CD4-positive, alpha-beta T cell treated with Interleukin-17A for 1 hour (primary cell): Measurements from ENCODE around the gene CMPK1.
"Not testable (repeated sequence)": the region's sequence is repeated elsewhere in the genome, so short reads cannot be mapped to it uniquely, and the experiment has no call there.

Experiments
- DNase-seq: peaks from one replicate; pipeline ENCODE4 v3.0.0-alpha.2; 2020

The CMPK1 gene

DNA sequence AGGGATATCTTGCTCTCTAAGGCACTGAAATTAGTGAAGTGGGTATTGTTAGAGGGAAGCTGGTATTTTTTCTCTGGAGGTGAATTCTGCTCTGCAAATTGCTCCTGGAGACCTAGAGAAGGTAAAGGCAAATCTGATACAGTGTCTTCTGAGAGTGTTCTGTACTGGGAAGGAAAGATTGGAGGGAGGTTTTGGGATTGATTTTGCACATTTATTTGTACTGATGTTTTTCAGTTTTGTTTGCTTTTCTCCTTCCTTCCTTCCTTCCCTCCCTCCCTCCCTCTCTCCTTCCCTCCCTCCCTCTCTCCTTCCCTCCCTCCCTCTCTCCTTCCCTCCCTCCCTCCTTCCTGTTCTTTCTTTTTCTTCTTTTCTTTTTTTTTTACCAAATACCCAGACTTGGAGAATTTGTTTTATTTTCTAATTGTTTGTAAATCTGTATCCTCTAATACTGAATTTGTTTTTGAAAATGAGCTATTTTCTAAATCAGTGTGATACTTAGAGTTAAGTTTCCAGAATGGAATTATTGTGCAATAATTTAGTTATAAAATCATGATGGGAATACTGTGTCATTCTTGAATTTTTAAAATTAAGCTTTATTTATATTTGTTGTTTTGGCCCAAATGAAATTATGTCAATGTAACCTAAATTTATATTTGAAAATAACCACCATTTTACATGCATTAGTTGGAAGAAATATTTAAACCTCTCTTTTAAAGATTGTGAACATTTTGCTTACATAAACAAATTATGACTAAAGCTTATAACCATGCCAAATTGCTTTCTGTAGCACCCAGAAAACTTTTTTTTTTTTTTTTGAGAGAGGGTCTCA is 4.9 kb downstream of the CMPK1 start:
- DNase-seq = no peak

DNA sequence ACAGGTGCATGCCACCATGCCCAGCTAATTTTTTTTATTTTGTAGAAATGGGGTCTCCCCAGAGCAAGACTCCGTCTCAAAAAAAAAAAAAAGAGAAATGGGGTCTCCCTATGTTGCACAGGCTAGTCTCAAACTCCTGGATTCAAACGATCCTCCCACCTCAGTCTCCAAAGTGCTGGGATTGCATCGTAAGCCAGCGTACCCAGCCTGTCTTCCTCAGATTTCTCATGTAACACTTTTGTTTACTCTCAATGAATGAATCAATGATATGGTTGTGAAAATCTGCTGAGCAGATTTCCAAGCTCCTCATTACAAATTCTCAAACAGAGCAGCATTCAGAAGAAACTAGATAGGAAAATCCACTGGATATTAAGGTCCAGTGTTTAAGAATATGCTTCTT is 6.6 kb downstream of the CMPK1 start:
- DNase-seq = no peak

DNA sequence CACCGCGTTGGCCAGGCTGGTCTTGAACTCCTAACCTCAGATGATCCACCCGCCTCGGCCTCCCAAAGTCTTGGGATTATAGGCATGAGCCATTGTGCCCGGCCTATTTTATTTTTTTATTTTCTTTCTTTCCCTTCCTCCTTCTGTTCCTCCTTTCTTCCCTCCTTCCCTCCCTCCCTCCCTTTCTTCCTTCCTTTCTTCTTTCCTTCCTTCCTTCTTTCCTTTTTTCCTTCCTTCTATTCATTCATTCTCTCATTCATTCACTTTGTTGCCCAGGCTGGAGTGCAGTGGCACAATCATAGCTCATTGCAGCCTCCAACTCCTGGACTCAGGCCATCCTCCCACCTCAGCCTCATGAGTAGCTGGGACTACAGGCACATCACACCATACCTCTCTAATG is 13.4 kb downstream of the CMPK1 start:
- DNase-seq = not testable (repeated sequence)

DNA sequence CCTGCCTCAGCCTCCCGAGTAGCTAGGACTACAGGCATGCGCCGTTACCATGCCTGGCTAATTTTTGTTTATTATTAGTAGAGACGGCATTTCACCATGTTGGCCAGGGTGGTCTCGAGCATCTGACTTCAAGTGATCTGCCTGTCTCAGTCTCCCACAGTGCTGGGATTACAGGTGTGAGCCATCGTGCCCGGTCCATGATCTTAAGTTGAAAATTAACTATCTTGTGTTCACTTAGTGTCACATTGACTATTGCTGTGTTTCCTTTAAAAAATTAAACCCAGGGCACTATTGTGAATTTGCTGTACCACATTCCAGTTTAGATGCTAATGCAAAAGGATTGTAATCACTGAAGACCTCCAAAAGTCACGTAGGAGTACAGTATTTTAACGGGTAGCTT is 14.1 kb downstream of the CMPK1 start:
- DNase-seq = no peak

DNA sequence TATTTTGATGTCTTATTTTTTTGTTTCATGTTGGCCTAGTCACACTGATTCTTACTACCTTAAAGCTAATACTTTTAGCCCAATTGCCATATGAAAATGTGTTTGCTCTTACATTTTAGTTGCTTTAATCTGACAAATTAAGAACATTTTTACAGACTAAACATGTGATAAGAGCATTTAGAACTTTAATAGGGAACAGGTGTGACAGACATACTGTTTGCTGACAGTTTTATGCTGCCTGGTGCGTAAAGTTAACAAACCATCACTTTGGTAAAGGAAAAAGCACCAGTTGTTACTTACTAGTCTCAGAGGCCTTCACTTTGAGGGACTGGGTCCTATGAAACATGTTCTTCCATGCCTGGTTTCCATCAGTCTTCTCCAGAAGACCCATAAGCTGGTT is 14.7 kb downstream of the CMPK1 start:
- no peak for DNase-seq

DNA sequence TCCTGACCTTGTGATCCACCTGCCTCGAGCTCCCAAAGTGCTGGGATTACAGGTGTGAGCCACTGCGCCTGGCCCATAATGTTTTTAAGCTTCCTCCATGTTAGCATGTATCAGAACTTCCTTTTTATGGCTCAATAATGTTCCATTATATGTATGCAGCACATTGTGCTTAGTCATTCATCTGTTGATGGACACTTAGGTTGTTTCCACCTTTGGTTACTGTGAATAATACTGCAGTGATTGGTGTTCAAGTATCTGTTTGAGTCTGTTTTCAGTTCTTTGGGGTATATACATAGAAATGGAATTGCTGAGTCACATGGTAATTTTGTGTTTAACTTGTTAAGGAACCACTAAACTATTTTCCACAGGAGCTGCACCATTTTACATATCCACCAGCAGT is 17.7 kb downstream of the CMPK1 start:
- no peak for DNase-seq

DNA sequence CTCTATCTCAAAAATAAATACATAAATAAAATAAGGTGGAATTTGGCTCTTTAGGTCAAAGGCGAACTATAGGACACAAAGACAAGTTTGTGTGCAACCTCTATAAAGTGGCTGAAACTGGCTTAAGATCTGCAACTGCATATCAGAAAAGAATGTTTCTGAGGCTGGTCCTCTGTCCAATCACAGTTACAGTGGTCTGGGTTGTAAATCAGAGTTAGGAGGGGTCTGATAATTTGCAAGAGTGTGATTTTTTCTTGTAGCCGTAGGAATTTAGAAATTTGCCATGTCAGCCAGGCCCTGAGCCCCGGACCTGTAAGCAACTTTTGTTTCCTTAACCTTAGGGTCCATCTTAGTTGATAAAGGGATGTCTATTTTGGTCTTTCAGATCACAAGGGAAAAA is 27.8 kb downstream of the CMPK1 start:
- DNase-seq = no peak

DNA sequence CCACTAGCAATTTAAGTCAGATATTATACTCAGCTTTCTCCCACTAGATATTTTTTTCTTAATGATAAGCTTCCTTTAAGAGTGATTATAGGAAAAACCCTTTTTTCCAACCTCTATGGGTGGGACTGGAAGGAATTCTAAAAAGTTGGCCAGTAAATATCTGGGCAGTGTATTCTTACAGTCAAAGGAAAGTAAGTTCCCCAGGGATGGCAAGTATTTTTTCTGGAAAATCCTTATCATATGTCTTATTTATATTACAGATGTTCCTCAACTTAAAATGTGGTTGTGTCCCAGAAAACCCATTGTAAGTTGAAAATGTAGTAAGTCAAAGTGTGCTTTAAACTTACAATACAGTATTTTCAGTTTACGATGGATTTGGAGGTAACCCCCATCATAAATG is 29.2 kb downstream of the CMPK1 start:
- no peak for DNase-seq

DNA sequence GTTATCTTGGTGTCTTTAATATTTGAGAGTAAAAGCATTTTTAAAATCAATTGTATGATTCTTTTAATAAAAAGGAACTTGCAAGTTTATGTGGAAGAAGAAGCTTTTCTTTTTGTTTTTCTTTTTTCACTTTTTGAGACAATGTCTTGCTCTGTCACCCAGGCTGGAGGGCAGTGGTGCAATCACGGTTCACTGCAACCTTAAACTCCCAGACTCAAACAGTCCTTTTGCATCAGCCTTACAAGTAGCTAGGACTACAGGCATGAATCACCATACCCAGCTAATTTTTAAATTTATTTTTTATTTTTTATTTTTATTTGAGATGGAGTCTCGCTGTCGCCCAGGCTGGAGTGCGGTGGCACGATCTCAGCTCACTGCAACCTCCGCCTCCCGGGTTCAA is 34.1 kb downstream of the CMPK1 start:
- no peak for DNase-seq

DNA sequence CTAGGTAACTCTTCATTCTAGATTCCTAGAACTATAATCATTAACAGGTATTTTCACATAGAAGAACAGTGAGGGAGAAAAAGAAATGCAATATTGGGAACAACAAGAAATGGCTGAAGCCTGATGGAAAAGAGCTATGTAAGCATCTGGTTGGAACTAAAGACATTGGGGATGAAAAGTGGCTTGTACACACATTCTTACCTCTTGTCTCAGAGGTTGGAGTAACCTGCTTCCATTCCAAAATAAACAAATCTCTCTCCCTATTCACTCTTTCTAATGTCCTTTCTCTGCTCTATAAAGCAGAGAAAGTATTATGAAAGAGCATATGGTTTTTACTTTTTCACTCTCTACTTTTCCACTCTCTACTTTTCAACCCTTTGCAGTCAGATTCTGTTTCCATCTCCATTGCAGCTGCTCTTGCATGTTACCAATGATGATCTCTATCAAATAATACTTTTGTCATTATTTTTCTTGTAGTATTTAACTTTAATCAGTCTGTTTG is 37.5 kb downstream of the CMPK1 start:
- no peak for DNase-seq

DNA sequence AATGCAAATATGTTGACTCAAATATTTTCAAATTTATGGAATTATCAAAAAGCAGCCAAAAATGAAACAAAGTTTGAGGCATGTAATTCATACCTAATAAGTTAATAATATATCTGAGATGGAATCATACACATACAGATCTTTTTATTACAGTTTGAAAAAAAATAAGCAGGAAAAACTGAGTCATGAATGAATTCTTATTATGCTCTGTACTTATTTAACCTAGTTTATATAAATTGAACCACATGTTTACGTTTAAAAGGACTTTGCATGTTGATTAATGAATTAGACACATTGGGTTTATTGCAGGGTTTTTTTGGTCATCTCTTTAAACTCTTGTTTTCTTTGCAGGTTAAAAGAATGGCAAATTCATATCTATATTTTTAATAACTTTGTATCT is 40.9 kb downstream of the CMPK1 start:
- DNase-seq = no peak

DNA sequence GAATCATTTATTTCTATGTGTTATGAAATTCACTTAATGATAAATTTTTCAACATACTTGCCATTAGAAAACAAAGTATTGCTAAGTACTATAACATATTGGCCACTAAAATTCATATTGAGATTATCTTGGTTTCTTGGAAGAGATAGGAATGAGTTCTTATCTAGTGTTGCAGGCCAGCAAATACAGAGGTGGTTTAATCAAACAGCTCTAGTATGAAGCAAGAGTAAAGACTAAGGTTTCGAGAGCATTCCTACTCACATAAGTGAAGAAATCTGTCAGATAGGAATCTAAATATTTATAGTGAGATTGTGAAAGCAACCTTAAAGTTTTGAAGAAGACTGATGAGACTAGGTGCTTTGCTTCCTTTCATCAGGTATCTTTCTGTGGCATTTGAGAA is 44.6 kb downstream of the CMPK1 start:
- DNase-seq = no peak

DNA sequence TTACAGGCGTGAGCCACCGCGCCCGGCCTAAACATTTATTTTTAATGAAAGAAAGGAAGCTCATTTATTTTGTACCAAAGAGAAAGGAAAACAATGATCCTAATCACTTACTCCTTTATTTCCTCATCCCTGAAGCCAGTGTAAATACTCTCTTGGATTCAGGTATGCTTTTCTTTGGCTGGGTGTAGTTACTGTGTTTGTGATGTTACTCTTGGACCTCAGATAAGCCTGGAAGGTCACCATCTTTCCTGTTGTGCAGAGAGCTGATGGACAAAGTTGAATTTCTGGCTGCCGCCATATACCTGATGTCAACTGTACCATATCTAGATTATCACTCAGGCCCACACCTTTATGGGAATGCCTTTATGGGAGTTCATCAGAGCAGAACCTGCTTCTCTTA is 47.1 kb downstream of the CMPK1 start:
- no peak for DNase-seq

DNA sequence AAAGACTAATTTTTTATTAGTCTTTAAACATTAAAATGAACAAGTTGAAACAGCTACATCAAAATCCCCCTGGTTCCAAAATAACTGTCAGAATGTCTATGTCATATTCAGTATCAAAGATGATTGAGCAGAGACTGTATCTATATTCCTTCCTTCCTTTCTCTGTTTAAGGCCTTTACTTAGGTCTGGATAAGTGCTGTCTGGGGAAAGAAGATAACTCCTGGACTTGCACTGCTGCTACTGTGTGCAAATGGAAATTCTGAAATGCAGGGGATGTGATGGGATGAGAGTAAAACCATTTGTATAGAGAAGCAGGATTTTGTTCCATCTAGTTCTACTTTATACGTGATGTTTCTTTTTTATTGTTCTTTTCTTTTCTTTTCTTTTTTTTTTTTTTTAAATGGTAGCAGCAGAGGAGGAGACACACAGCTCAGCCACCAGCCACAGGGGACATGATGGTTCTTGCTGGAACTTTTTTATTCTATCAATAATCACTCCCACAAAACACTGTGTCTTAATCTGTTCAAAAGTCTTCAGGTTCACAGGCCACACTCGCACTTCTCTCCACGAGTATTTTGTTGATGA is 48.9 kb downstream of the CMPK1 start:
- DNase-seq = no peak

DNA sequence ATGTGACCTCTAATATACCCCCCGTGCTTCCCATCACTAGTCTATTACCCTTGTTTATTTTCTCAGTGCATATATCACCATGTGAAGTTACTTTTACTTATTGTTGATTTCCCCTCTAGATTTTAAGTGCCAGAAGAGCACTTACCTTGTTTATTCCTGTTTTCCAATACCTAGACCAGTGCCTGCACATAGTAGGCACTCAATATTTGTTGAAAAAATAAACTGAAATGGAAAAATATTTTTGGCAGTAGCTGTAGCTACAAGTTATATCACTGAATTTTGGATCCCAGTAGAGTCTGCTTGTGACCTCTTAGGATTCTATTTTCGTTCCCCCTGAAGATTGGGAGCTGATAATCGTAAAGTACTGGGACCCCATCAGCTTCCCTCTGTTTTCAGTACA is 50.5 kb downstream of the CMPK1 start:
- DNase-seq = no peak

DNA sequence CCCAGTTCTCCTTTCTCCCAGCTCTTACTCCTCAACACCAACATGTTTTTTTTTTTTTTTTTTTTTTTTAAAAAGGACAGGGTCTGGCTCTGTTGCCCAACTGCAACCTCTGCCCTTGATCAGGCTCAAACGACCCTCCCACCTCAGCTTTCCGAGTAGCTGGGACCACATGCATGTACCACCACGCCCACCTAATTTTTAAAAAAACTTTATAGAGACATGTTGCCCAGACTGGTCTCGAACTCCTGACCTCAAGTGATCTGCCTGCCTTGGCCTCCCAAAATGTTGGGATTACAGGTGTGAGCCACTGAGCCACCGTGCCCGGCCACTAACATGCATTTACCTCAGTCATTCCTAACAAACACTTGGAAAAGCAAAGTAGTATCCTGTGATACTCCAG is 51.4 kb downstream of the CMPK1 start:
- no peak for DNase-seq

DNA sequence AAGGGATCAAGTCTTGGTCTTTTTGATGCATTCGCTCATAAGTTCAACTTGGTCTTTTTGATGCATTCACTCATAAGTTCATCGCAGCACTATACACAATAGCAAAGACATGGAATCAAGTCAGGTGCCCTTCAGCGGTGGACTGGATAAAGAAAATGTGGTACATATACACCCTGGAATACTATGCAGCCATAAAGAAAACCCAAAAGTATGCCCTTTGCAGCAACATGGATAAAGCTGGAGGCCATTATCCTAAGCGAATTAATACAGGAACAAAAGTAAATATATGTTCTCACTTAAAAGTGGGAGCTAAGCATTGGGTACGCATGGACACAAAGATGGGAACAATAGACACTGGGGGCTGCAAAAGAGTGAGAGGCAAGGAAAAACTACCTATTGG is 52.7 kb downstream of the CMPK1 start:
- DNase-seq = no peak

DNA sequence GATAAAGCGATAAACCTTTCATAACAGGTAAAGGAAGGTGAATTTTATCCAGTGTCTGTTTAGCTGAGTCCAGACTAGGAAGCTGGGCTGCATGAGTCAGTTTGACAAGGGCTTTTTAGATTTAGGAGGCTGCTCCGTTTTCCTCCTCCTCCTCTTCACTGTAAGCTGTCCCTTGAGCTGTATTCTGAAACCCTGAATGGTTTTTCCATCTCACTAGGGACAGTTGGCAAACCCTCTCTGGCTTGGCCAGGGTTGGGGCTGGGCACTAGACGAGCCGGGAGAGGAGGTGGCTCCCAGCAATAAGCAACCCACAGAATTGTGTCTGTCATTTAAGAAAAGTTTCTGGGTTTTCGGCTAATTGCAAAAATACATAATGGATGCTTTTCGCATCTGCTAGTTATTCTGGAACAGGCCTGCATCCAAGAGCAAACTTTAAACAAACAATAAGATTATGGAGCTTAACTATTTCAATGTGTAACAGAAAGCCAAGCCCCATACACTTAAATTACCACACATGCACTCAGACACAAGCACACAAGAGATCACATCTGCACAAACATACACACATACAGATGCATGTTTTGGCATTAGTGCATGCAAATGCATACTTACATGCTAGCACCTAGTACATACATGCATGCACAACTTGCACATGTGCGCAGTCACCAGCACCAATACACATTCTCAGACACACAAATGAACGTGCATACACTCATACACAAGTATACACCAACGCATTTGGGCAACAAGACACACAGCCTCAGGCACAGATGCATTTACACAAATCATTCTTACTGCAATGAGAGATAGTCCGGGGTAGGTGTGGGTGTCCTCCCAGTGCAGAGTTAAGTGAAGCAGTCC is 54.7 kb downstream of the CMPK1 start:
- no peak for DNase-seq

DNA sequence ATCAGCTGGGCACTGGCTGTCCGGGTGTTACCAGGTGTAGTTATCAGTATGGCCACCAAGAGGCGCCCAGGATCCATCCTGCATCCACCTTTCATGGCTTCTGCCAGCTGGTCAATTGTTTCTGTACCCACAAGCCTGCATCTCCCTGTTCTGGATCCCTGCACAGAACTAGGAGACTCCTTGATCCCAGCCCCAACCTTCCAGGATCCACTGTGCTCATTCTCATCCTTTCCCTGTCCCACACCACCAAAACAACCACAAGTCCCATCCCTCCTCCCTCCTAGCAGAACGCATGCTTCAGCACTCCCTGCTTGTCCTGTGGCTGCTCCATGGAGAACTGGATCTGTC is 55.3 kb downstream of the CMPK1 start:
- DNase-seq = peak; percentile 38

DNA sequence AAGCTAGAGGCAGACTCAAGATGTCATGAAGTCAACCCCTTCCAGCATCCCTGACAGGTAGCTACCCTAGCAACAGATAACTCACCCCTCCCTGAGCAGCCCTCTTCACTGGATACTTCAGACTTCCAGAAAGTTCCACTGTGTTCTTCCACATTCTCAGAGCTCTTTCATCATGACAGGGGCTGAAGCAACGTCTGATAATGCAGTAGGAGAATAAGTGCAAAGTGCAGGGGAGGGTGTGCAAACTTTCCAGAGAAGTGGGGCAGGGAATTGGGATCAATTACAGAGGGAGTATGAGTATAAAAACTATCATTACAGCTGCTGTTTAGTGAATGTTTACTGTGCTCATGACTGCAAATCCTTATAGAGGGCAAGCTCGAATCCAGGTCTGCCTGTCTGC is 56.1 kb downstream of the CMPK1 start:
- no peak for DNase-seq

DNA sequence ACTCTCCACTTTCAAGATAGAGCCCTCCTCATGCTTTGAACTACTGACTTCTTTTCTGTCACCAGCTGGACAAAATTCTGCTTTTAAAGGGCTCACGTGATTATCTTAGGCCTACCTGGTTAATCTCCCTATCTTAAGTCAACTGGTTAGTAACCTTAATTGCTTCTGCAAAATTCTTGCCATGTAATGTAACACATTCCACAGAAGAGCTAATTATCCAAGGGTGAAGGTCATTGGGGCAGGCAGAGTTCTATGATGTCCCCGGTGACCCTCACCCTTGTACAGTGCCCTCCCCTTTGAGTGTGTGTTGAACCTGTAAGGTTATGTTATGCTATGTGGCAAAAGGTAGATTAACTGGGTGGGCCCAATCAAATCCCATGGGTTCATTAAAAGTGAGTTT is 57.3 kb downstream of the CMPK1 start:
- DNase-seq = no peak

DNA sequence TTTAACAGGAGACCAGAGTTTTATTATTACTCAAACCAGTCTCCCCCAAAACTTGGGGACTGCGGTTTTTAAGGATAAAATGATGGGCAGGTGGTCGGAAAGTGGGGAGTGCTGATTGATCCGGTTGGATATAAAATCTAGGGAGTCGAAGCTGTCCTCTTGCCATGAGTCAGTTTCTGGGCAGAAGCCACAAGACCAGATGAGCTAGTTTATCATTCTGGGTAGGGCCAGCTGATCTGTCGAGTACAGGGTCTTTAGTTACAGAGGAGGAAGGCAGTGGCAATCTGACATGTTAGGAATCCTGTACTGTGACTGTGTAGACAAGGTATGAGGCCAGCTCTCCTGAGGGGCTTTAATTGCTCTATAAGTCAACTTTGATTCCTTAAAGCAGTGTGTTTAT is 59.6 kb downstream of the CMPK1 start:
- DNase-seq = no peak

DNA sequence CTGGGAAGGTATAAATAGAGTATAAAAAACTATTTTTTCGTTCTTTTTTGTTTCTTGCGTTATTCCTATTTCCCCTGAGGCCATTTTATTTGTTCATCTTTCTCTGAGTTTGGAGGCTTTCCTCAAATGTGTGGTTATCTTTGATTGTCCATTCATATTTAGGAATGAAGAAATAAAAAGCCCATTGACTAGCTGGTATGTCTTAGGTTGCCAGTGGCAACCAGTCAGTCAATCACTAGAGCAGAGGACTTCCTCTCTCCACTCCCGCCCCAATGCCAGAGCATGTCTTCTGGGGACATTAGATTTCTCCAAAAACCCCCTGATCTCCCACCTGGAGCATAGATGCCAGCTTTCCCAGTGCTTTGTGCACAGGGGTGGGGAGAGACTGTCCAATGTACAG is 61.8 kb downstream of the CMPK1 start:
- DNase-seq = no peak

DNA sequence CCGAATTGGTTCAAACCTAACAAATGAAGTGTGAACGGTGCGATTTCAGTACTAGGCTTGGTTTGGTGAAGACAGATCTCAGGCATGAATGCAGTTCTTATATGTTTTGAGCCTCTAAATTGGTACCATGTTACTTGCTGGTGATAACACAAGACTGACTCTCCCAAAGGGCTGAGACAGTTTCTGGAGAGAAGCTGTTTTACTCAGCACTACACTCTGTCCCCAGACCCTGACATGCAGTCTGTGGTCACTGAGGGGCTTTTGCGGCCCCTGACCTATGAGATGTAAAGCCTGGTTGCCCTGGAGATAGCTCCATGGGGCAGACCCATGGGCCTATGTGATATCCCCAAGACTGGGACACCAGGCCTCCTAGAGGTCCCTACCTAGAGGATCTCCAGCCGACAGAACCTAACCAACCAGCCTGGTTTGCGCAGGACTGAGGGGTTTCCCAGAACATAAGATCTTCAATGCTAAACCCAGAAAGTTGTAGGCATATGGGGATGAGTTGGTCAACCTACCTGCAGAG is 63.1 kb downstream of the CMPK1 start:
- DNase-seq = no peak
